Measurements from ENCODE around the gene ERFE.
"Not testable (repeated sequence)": the region's sequence is repeated elsewhere in the genome, so short reads cannot be mapped to it uniquely, and the experiment has no call there.

Gene ERFE, protein sequence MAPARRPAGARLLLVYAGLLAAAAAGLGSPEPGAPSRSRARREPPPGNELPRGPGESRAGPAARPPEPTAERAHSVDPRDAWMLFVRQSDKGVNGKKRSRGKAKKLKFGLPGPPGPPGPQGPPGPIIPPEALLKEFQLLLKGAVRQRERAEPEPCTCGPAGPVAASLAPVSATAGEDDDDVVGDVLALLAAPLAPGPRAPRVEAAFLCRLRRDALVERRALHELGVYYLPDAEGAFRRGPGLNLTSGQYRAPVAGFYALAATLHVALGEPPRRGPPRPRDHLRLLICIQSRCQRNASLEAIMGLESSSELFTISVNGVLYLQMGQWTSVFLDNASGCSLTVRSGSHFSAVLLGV

DNA sequence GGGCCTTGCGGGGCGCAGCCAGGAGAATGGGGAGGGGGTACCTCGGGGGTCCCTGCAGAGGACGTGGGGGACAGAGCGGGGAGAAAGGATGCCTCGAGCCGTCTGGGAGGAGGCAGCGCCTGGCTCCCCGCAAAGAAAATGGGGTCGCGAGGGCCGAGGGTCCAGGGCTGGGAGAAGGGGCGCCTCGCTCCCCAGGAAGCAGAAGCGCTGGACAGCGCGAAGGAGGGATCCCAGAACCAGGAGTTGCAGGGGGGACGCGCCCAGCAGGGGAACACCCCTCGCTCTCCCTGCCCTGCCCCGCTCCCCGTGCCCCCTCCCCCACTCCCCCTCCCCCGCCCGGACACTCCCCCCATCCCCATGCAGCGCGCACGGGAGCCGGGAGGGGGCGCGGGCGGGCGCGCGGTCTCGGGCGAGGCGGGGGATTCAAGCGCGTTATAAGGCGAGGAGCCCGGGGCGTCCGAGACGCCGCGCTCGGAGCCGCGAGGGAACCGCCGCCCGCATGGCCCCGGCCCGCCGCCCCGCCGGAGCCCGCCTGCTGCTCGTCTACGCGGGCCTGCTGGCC, at the start of gene ERFE:
Gene ERFE (plus strand): TSS at position 462 of the 562 bp plus-strand sequence. CDS start 38 bp downstream, at position 500.
- DNase-seq (ENCODE audit: low read depth in 2 of 2) = no peak

- DNase-seq (ENCODE audit: low read depth in 2 of 2) = no peak
Observed at GRCh38 chr2:238113611-238114010, 45.2 kb upstream of the ERFE start.

DNA sequence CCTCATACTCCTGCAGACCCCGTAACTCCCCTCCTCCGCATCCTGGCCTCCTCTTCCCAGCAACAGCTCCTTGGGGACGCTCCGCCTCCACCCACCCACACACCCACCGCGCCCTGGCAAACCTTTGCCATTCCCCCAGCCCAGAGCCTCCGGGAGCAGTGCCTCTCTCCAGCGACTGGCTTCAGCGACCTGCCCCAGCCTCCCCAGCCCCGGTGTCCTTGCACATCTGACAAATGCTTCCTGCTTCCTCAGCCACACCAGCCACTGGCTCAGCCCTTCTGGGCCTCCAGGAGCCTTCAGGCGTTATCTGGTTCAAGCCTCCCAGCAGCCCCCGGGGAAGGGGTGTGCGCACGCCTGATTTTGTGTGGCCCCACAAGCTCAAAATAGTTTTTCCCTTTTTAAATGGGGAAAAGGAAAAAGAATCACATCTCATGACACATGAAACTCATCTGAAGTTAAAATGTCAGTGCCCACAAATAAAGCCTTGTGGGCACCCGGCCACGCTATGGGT, 44.4 kb upstream of the ERFE start:
- no peak for DNase-seq (ENCODE audit: low read depth in 2 of 2)

DNA sequence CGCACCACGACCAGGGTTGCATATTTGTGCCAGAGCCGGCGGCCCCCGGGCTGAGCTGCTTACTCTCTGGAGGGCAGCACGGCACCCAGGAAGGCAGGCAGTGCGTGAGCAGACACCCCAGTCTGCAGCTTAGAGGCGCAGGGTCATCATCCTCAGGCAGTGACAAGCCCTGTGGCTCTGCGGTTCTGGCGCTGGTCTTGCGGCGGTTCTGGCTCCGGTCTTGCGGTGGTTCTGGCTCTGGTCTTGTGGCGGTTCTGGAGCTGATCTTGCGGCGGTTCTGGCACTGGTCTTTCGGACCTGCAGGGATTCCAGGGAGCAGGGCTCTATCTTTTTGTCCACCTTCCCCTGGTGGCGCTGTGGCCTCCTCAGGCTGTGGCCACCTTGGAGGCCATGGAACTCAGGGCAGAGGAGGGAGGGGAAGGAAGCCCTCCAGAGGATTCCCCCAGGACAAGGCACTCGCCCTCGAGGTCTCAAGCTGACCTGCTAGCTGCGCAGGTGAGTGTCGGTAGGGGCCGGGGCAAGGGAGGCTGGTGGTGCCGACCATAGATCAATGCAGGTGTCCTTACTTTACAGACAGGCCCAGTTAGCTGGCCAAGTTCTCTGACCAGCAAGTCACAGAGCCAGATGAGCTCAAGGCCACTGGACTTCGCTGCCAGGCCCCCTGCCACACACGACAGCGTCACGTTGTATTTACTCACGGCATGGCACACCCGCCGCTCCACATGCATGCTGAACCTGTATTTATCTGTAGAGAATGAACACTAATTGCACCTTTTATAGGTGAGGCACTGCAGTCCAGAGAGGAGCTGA, 43.7 kb upstream of the ERFE start:
- DNase-seq (ENCODE audit: low read depth in 2 of 2) = no peak

DNA sequence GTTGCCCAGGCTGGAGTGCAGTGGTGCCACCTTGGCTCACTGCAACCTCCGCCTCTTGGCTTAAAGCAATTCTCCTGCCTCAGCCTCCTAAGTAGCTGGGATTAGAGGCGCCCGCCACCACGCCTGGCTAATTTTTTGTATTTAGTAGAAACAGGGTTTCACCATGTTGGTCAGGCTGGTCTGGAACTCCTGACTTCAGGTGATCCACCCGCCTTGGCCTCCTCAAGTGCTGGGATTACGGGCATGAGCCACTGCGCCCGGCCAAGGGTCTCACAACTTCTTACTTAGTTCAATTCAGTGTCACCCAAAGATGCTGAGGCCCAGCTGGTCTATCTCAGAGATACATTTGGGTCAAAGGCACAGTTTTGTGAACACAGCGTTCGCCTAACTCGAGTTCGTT, 43.1 kb upstream of the ERFE start:
- not testable (repeated sequence) for DNase-seq (ENCODE audit: low read depth in 2 of 2)

GRCh38 chr2:238116298-238117198, 42.2 kb upstream of the ERFE start:
- no peak for DNase-seq (ENCODE audit: low read depth in 2 of 2)

- DNase-seq (ENCODE audit: low read depth in 2 of 2) = no peak
Observed at GRCh38 chr2:238117199-238118154, 41.3 kb upstream of the ERFE start.

DNA sequence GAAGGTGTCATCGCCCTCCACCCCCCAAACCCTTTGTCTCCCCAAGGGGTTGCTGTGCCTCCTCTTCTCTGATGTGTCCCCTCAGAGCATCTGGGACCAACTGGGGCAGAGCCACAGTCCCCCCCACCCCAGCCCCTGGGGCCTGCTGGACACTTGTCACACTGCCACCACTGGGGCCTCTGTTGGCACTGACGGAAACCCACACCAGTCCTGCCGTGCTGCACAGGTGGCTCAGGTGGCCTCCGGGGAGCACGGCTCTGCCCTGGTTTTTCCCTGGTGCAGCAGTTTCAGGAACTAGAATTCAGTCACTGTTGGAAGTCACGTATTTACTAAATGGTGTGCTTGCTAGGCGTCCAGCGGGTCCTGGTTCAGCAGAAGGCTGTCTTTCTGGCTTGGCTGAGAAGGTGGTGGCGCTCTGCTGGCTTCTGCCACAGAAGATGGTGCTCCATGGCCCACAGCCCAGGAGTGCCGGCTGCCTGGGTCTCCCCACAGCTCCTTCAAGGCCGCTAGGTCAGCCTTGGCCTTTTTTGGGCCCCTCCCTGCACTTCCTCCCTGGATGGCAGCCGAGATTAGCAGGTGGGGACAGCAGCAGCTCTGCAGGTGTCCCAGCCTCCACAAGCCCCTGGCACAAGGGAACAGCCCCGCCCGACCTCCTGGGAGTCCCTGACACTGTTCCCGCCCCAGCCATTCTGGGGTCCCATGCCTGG, 38.9 kb upstream of the ERFE start:
- DNase-seq (ENCODE audit: low read depth in 2 of 2) = no peak

- no peak for DNase-seq (ENCODE audit: low read depth in 2 of 2)
Observed at GRCh38 chr2:238120463-238121298, 38.1 kb upstream of the ERFE start.

GRCh38 chr2:238121511-238122286, 37.1 kb upstream of the ERFE start:
- DNase-seq (ENCODE audit: low read depth in 2 of 2) = no peak

GRCh38 chr2:238122287-238123217, 36.2 kb upstream of the ERFE start:
- DNase-seq (ENCODE audit: low read depth in 2 of 2) = no peak

DNA sequence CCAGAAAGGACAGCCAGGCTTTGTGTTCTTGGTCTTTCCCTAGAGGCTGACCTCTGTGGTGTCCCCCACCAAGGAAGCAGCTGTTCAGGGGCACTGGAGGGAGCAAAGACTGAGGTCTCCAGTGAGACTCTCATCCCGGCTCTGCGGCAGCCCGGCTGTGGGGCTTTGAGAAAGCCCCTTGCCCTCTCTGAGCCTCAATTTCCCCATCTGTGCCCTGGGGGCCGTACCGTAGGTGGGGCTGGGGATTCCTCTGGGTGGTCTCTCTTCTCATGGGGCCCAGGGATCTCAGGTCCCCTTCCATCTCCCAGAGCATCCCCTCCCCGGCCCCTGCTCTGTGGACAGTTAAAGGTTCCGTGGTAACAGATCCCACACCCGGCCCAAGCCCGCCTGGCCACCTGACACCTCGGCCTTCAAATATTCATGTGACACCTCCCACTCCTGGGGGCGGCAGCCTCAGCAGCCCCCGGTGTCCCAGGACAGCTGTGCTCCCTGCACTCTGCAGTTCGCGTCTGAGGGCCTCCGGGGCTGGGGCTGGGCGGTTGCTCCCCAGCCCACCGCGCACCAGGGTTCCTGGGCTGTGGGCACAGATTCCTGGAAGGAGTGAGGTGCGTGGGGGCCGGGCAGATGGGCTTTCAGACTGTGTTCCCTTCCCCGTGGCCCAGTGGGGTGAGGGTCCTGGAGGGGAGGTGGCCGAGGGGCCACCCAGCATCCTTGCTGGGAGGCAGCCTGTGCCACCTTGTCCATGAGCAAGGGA, 35.4 kb upstream of the ERFE start:
- DNase-seq (ENCODE audit: low read depth in 2 of 2) = no peak

DNA sequence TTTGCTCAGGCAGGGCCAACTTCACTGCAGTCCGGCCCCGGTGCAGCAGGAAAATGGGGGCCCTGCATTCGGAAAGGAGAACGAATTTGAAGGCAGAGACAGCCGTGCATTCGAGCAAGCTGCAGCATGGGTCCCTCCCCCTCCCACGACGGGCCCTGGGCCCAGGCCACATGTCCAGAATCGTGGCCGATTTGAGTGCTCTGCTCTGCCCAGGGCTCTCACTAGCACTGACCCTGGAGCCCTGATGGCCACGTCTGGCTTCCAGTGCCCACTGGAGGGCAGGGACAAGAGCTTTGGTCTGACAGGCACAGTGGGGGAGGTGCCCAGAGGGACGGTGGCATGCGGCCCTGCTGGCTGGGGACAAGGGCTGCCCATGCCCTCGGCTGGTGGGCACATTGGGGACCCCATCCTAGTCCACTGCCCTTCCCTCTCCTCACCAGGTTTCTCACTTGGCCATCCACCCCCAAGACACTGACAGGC, 34.7 kb upstream of the ERFE start:
- DNase-seq (ENCODE audit: low read depth in 2 of 2) = no peak

- no peak for DNase-seq (ENCODE audit: low read depth in 2 of 2)
Observed at GRCh38 chr2:238124488-238125126, 34.2 kb upstream of the ERFE start.

- no peak for DNase-seq (ENCODE audit: low read depth in 2 of 2)
Observed at GRCh38 chr2:238125127-238125885, 33.5 kb upstream of the ERFE start.
